Neural progenitor cell (in vitro differentiated cells): ENCODE data around the gene RAB37.

Experiments
- CTCF ChIP-seq: fragments of 200-600 bp; sonication (generic); IDR thresholded peaks from 2 replicates; pipeline ENCODE4 v1.5.1; 2017; ENCODE audit warnings: antibody characterized with exemption, mild to moderate bottlenecking
- EZH2 ChIP-seq: fragments of 200-600 bp; sonication (generic); IDR thresholded peaks from 2 replicates; pipeline ENCODE4 v1.6.1; 2017; ENCODE audit warnings: antibody characterized with exemption, mild to moderate bottlenecking, moderate library complexity

GRCh38 chr17:74713171-74713755 is 23.8 kb upstream of the RAB37 start:
- TF ChIP-seq CTCF (no peak), EZH2 (no peak)
